ENCODE measurements around the gene BFSP2.

Gene BFSP2

DNA sequence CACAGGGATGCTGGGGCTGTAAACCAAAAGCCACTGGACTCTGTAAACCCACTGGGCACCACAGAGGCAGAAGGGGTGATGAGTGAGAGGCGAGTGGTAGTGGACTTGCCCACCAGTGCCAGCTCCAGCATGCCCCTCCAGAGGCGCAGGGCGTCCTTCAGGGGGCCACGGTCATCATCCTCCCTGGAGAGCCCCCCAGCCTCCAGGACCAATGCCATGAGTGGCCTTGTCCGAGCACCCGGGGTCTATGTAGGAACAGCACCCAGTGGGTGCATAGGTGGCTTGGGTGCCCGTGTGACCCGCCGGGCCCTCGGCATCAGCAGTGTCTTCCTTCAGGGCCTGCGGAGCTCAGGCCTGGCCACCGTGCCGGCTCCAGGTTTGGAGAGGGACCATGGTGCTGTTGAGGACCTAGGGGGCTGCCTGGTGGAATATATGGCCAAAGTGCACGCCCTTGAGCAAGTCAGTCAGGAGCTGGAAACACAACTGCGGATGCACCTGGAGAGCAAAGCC is at the start of gene BFSP2:
BFSP2 (plus strand) TSS at position 51 of the 510 bp plus-strand sequence; CDS start at position 79, 28 bp downstream.
- DNase-seq = no peak

DNA sequence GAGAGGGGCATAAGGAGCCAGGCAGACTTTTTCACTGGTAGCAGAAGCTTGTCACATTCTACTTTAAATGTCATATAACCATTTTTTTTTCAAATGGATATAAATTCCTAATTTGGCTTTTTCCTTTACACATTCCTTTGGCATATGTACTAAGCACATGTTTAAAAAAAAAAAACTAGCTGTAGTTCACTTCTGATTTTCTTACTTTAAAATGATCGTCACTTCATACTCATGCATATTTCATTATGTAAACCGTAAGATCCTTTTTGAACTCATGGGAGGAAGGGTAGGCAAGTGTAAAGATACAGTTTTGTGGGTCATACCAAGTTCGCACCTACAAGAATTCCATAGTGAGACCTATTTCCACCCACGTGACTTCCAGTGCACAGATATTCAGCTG is 45.1 kb upstream of the BFSP2 start:
- no peak for DNase-seq

DNA sequence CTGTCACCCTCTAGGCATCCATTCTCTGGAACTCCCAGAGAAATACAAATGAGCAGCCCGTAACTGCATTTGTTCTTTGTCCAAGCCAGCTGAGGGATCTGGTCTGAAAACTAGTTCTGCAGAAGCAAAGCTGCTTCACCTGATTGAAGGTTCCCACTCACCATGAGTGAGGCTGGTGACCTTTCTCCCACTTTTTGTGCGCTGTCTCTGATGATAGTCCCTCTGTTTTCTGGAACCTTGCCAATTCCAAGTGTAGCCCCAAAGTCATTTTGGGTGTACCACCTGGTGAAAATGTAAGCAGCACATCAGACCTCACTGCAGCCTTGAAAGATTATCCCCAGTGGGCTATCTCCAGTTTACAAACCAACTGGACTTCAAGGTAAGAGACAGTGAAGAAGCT is 39.4 kb upstream of the BFSP2 start:
- DNase-seq = no peak

DNA sequence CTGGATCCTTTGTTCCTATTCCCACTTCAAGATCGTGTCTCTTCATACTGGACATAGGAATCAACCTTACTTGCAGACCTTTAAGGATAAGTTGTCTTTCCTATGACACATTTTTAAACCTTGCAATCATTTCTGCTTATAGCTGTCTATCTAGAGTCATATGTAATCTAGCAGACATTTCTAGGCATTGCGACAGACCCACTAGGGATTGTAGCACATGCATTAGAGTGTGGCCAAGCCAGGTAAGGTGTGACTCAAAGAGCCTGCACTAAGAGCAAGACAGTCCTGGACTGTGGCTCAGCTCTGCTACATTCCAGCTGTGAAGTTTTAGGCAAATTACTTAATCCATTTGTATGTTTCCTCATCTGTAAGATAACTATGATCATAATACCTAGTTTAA is 38.8 kb upstream of the BFSP2 start:
- DNase-seq = no peak

- no peak for DNase-seq
These were observed 38.4 kb upstream of the BFSP2 start for GRCh38 chr3:133361435-133361834.

DNA sequence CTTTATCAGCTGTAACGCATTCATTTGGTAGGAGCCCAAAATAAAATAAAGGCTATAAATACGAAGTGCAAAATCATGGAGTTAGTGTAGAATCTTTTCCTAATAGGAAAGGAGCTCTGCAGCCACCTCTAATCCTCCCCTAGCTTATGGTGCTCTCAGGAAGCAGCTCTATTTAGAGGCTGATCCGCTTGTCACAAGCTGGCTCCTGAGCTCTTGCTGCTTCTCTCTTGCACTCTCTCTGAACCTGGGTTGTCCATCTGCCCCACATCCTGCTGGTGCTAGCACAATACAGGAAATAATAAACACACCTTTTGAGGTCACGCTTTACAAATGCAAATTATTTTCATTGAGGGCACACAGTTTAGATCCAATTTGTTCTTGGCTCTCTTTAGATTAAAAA is 37.3 kb upstream of the BFSP2 start:
- DNase-seq = no peak

- no peak for DNase-seq
These were observed 35.2 kb upstream of the BFSP2 start for GRCh38 chr3:133364704-133365103.

DNA sequence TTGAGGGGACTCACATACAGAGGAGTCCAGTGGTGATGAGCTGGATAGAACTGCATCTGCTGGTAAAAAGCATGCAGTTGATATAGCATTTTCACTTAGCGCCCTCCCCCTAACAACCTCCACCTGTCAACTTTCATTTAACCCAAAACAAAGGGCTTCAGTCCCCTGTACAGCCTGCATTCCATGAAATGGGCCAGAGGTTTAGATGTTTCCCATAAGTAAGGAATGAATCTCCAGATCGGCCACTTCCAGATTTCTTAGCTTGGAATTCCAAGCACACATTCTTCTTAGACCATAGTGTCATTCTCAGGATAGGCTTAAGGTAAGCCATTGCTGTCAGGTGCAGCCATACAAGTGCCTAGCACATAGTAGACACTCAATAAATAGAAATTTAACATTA is 32.9 kb upstream of the BFSP2 start:
- no peak for DNase-seq

DNA sequence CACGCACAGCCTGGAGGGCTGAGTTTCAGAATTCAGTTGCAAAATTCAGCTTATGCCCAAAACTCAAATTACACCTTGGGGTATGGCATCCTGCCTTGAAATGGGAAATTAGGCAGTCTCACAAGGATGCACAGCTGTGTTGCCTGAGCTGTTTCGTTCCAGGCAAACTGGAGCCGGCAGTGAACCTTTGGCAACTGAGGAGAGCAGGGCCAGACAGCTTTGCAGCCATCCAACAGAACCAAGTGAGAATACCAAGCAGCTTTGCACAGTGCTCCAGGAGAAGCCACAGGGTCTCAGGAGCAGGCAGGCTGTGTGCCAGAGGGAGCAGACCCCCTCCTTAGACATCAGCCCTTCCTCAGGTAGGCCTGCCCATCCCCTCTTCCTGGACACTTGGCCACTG is 32.5 kb upstream of the BFSP2 start:
- no peak for DNase-seq

- no peak for DNase-seq
These were observed 31.9 kb upstream of the BFSP2 start for GRCh38 chr3:133367956-133368355.

DNA sequence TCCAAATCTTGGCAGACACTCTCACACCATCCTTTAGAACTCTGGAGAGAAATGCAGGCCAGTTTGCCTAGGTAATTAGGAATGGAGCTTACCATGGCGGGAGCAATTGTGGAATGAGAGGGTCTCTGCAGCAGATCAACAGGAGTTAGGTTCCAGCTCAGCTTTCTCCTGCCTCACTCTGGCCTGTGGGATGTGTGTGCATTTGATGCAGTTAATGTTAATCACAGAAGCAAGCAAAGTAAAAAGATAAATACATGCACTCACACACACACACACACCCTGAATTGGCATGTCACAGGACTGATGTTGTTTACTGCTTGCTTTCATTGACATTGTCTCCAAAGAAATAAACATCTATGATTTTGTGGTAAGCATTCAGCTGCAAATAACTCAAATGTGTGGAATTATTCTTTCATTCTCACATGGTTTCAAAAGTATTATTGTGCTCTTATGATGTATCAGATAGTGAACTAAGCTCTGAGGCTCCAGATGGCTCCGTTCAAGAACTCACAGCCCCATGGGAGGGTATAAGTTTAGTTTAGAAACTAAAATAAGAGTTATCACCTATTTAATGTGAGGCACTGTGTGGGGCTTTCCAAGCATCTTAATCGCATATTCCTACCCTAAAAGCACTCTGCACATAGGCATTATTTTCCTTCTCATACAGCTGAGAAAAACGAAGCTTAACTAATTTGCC is 31.3 kb upstream of the BFSP2 start:
- DNase-seq = no peak

GRCh38 chr3:133369068-133369440 is 30.8 kb upstream of the BFSP2 start:
- no peak for DNase-seq

DNA sequence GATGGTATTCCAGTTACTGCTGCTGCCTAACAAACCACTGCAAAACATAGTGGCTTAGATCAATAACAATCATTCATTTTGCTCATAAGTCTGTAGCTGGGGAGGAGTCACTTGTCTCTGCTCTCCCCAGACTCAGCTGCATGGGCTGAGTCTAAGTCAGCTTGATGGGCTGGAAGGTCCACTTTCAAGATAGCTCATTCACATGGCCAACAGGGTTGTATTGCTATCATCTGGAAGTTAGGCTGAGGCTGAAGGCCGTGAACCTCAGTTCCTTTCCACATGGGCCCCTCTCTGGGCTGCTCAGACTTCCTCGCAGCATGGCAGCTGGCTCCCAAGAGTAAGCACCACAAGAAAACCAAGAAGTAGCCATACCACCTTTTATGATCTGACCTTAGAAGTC is 28.7 kb upstream of the BFSP2 start:
- DNase-seq = no peak

- no peak for DNase-seq
These were observed 28.2 kb upstream of the BFSP2 start for GRCh38 chr3:133371676-133372075.

DNA sequence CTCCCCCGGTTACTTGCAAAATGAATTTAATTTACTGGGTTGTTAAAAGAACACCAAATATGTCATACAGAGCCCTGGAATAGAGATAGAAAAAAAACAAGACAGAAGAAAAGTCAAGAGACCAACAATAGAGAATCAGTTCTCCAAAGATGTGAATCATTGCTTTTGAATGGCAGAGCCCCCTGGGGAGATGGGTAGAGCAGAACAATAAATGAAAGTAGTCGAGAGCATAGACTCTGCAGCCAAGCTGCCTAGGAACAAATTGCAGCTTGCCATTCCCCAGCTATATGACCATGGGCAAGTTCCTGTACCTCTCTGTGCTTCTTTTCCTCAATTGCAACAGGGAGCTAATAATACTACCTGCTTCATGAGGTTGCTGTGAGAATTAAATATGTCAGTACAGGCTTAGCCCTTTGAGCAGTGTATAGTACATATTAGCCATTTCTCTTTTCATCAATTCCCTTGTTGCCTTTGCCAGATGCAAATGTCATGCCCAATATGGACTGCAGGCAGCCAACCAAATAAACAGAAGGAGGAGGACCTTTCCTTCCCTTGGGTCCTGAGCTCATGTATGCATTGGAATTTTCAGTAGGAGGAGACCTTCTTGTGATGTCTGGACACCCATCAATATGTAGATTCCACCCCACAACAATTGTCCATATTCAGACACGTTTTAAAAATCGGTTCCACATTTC is 25.0 kb upstream of the BFSP2 start:
- no peak for DNase-seq

DNA sequence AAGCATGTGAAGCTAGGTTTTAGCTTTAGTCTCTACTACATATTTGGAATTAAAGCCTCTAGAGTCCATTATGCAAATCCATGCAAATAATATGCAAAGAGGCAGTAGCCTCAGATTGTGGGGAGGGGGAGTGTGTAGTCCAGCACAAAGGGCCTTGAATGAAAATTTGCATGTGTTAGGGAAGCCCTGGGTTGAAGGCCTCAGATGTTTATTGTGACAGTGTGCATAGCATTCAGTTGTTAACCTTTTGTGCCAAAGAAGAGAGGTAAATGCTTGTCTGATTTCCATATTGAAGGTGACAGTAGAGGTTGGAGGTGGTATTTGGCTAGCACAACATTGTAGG is 24.5 kb upstream of the BFSP2 start:
- DNase-seq = no peak

GRCh38 chr3:133376810-133377209 is 23.0 kb upstream of the BFSP2 start:
- no peak for DNase-seq

- DNase-seq = no peak
These were observed 22.5 kb upstream of the BFSP2 start for GRCh38 chr3:133377396-133377795.

DNA sequence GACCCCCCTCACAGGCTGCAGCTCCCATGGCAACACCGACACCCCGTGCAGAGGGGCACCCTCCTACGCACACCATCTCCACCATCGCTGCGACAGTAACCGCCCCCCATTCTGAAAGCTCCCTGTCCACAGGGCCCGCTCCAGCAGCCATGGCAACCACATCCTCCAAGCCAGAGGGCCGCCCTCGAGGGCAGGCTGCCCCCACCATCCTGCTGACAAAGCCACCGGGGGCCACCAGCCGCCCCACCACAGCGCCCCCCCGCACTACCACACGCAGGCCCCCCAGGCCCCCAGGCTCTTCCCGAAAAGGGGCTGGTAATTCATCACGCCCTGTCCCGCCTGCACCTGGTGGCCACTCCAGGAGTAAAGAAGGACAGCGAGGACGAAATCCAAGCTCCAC is 19.9 kb upstream of the BFSP2 start:
- DNase-seq = no peak

DNA sequence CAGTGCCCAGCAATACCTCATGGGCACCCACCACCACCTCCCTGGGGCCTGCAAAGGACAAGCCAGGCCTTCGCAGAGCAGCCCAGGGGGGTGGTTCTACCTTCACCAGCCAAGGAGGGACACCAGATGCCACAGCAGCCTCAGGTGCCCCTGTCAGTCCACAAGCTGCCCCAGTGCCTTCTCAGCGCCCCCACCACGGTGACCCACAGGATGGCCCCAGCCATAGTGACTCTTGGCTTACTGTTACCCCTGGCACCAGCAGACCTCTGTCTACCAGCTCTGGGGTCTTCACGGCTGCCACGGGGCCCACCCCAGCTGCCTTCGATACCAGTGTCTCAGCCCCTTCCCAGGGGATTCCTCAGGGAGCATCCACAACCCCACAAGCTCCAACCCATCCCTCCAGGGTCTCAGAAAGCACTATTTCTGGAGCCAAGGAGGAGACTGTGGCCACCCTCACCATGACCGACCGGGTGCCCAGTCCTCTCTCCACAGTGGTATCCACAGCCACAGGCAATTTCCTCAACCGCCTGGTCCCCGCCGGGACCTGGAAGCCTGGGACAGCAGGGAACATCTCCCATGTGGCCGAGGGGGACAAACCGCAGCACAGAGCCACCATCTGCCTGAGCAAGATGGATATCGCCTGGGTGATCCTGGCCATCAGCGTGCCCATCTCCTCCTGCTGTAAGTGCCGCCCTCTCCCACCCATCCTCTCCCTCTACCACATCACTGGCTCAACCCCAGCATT is 19.2 kb upstream of the BFSP2 start:
- DNase-seq = no peak

GRCh38 chr3:133381346-133382109 is 18.3 kb upstream of the BFSP2 start:
- no peak for DNase-seq

DNA sequence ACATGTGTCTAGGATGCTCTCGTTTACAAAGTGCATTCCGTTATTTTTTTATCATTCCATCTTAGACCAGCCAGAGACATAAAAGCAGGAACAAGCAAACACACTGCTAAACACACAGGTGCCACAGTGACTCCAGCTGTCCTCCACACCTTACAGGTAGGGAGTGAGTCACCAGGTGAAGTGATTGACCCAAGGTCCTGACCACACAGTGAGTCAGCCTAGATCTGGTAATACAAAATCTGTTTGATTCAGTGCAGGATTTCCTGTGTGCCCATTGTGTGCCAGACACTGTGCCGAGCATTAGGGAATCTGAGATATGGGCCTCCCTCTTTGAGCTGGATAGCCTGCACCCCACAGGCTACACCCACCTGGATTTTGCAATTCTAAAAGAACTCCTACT is 16.7 kb upstream of the BFSP2 start:
- DNase-seq = no peak

DNA sequence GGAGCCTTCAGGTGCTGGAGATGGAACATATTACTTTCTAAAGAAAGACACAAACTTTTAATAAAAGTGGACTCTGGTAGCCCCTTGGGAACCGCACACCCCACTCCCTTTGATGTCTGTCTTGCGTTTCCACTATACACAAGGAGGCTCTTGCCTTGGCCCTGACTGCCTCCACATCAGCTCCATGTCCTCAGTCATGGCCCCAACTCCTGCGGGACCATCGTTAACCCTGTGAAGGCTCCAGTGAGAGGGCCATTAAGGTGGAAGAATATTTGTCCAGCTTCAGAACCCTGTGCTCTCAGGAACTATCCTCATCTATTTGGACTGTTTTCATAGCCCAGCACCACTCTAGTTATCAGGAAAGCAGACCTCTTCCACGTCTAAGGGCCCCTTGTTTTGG is 16.1 kb upstream of the BFSP2 start:
- DNase-seq = no peak

All from stimulated activated naive CD4-positive, alpha-beta T cell treated with Interleukin-2 at 50 U/mL for 16 hours (primary cell).